Bronchial epithelial cell (primary cell): ENCODE measurements around the gene MATN1. TPM values are rescaled to one million over a fixed set of nuclear protein-coding genes. Genes with fewer than 3 reads are reported as not detected.
A peak's percentile ranks its signal among the peaks of the same experiment; 100 is the strongest.

Experiments used
- DNase-seq: peaks from one replicate; pipeline ENCODE4 v3.0.0-alpha.2; 2010; ENCODE audit warnings: low read depth
- FAIRE-seq: peaks from 2 replicates; lab custom pipeline; 2011; peaks lifted over from hg19 to GRCh38; lab: Jason Lieb, UNC
- H3K27me3 ChIP-seq: 2 replicates; pipeline ENCODE4 v1.5.1; 2011; ENCODE audit warnings: low read length; ENCODE audit not compliant: control insufficient read depth, insufficient read depth
- H3K36me3 ChIP-seq: 2 replicates; pipeline ENCODE4 v1.5.1; 2011; ENCODE audit warnings: low read length; ENCODE audit not compliant: control insufficient read depth, insufficient read depth
- H3K4me3 ChIP-seq: 2 replicates; pipeline ENCODE4 v1.5.1; 2011; ENCODE audit warnings: mild to moderate bottlenecking, low read depth, low read length, control low read depth
- total RNA-seq: library from RNA; depleted of rRNA; stranded (reverse); fragments of >200 nt; gene quantifications from 2 replicates; pipeline ENCODE4 v1.2.1, GENCODE V29; 2014
- TF ChIP-seq, protein P1 (sequence below): IDR thresholded peaks from 2 replicates; pipeline ENCODE4 v1.5.1; 2011; ENCODE audit warnings: mild to moderate bottlenecking, moderate library complexity, low read length, control low read depth, inconsistent platforms; ENCODE audit not compliant: insufficient read depth, severe bottlenecking

MATN1 gene
- total RNA-seq, 1 donor from 2014 or later = not detected

DNA sequence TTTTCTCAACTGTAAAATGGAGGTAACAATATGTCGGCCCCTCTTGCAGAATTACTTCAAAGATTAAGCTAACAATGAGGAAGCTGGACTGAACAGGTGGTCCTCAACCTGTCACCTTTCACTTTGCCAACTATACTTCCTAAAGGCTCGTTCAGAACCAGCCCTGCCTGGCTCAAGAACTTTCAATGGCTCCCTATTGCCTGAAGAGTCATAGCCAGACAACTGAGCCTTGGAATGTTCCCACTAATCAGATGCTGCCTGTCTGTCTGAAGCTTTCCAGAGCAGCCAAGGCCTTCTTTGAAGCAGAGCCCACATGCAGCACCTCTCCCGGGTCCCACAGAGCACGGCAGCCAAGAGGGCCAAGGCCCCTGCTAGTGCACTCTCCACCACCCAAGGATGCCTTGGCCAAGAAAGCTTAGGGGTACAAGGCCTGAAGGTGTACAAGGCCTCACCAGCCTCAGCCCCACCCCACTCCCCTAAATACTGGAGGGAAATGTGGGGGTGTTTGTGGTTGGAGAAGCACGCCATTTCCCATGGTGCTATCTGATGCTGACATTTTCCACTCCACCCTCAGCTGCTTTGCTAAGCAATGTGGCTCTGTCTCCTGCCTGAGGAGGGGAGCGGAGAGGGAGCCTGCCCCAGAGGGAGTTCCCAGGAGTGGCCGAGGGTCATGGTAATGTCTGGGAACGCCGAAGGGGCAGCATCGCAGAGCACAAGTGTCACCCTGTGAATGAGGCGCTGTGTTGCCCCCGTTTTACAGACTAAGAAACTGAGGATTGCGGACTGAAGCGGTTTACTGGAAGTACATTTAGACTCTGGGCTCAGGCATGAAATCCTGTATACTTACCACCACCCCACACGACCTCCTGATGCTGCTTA, 42.4 kb upstream of the MATN1 start:
- peaks cover 2% of the 10 kb centered on the region for H3K27me3 ChIP-seq
- H3K4me3 ChIP-seq = no peak overlapping the region
- no peaks in the 10 kb centered on the region for H3K36me3 ChIP-seq
- DNase-seq (no peak), FAIRE-seq (peak; percentile 43)
- TF ChIP-seq, protein P1, sequence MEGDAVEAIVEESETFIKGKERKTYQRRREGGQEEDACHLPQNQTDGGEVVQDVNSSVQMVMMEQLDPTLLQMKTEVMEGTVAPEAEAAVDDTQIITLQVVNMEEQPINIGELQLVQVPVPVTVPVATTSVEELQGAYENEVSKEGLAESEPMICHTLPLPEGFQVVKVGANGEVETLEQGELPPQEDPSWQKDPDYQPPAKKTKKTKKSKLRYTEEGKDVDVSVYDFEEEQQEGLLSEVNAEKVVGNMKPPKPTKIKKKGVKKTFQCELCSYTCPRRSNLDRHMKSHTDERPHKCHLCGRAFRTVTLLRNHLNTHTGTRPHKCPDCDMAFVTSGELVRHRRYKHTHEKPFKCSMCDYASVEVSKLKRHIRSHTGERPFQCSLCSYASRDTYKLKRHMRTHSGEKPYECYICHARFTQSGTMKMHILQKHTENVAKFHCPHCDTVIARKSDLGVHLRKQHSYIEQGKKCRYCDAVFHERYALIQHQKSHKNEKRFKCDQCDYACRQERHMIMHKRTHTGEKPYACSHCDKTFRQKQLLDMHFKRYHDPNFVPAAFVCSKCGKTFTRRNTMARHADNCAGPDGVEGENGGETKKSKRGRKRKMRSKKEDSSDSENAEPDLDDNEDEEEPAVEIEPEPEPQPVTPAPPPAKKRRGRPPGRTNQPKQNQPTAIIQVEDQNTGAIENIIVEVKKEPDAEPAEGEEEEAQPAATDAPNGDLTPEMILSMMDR = no peak

DNA sequence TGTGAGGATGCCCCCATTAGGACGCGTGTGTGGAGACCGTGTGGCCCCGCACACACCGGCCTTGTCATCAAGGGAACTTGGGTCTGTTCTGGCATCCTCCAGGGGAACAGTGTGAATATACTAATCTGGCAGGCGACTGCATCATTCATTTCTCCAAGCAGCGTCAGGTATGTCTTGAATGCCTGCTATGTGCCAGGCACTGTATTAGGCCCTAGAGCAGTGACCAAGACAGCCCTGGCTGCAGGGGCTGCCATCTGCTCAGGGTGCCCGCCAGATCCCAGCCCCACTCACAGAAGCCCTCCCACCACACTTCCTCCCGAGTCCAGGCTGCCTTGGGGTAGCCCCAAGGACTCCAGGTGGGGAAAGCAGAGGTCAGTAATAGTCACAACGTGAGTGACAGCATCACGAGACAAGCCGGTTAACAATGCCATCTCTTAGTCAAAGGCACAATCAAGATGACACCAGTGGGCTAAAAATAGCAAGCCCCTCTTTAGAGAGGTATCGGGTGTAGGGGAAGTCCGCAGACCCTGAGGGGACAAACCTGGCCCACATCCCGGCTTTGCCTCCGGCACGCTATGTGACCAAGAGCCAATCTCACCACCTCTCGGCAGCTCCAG, 41.7 kb upstream of the MATN1 start:
- H3K27me3 ChIP-seq = peaks cover 2% of the 10 kb centered on the region
- FAIRE-seq = no peak
- H3K4me3 ChIP-seq = no peak overlapping the region
- no peak for DNase-seq
- no peaks in the 10 kb centered on the region for H3K36me3 ChIP-seq
- TF ChIP-seq, protein P1 = no peak

DNA sequence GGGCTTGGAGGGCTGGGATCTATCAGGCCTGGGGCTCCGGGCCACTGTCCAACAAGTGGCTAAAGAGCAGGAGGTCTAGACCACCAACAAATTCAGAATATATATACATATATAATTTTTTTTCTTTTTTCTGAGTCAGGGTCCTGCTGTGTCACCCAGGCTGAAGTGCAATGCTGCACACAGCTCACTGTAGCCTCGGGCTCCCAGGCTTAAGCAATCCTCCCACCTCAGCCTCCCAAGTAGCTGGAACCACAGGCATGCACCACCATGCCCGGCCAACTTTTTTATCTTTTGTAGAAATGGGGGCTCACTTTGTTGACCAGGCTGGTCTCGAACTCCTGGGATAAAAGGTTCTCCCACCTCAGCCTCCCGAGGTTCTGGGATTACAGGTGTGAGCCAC, 41.0 kb upstream of the MATN1 start:
- H3K4me3 ChIP-seq = no peak overlapping the region
- no peaks in the 10 kb centered on the region for H3K36me3 ChIP-seq
- TF ChIP-seq, protein P1 = no peak
- FAIRE-seq (no peak), DNase-seq (no peak)
- peaks cover 2% of the 10 kb centered on the region for H3K27me3 ChIP-seq

DNA sequence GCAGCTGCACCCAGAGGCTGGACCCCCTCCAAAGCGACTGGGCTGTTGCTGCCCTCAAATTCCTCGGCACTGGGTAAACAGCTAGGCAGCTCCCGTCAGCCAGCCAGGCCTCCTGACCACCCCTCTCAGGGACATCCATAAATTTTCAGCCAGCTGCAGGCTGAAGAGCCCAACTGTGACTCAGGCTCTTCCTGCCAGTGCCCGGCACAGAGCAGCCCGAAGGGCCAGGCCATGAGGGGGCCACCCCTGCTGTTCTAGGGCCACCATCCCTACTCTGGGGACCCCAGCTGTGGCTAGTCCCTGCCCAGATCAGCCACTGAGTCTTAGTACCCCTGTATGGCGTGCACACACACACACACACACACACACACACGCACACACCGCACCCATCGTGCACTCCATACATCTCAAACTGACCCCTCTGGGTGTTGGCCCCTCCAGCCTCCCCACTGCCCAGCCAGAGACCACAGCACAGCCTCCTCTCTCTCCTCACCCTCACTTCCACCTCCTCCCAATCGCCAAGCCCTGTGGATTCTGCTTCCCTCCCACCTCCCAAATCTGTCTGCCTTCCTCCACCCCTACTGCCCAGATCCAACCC, 40.4 kb upstream of the MATN1 start:
- H3K36me3 ChIP-seq = no peaks in the 10 kb centered on the region
- peaks cover 2% of the 10 kb centered on the region for H3K27me3 ChIP-seq
- TF ChIP-seq, protein P1 = no peak
- no peak for FAIRE-seq
- no peak for DNase-seq
- H3K4me3 ChIP-seq = no peak overlapping the region

DNA sequence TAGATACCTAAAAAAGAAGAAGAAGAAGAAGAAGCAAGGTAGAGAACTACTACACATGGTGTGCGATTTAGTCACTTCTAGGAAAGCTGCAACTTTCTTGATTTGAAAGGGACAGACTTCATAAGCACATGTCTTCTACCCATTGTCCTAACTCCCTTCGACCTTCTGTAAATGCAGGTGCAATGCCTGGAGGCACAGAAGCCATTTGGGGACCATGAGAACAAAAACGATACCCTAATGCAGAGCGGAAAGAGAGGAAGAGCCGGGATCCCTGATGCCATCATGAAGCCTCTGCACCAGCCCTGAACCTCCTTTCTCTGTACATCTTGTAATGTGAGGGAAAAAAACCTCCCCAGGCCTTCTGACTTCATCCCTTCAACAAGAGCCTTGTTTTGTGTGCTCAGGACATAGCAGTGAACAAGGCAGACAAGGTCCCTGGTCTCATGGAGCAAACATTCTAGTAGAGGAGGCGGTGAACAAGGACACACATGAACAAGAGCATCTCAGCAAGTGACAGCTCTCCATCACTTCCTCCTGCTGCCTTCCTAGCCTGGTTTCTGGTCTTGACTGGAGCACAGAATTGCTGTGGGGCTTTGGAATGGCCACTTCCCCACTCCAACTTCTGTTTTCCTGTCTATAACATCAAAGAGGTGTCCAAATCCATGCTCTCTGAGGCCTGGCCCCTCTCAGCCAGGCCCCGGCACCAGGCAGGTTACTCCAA, 39.7 kb upstream of the MATN1 start:
- Histone ChIP-seq H3K27me3 (peaks cover 2% of the 10 kb centered on the region), H3K4me3 (no peak overlapping the region), H3K36me3 (no peaks in the 10 kb centered on the region)
- no peak for FAIRE-seq
- TF ChIP-seq, protein P1 = no peak
- no peak for DNase-seq
